ENCODE results near the gene DNAI1.
"Not testable (repeated sequence)": the region's sequence is repeated elsewhere in the genome, so short reads cannot be mapped to it uniquely, and the experiment has no call there.

DNA sequence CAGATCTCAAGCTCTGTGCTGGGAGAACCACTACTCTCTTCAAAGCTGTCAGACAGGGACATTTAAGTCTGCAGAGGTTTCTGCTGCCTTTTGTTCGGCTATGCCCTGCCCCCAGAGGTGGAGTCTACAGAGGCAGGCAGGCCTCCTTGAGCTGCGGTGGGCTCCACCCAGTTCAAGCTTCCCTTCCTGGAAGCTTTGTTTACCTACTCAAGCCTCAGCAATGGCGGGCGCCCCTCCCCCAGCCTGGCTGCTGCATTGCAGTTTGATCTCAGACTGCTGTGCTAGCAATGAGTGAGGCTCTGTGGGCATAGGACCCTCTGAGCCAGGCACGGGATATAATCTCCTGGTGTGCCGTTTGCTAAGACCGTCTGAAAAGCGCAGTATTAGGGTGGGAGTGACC, 73.4 kb downstream of the DNAI1 start:
- TF ChIP-seq EP300, CTCF (IDR thresholded peaks at IDR 0.05): not testable (repeated sequence)

Measured in tibial nerve (tissue), 4 donors.